Activated naive CD4-positive, alpha-beta T cell treated with anti-CD3 and anti-CD28 coated beads, Interleukin-2, amount 50 U/mL, for 72 hours (primary cell): Measurements from ENCODE around the gene PGLYRP2. TPM values are rescaled to one million over a fixed set of nuclear protein-coding genes. Genes with fewer than 3 reads are reported as not detected.

Experiments
- ATAC-seq, 2 donors: fragments of 150-1000 bp; cut with Tn5 transposase; 2 replicates each; pipeline ENCODE4 v1.10.0; 2021; ENCODE audit warnings: mild to moderate bottlenecking in 2 of 2, moderate library complexity in 2 of 2
- DNase-seq, 2 donors: peaks; one replicate each; pipeline ENCODE4 v3.0.0; 2021 to 2022; ENCODE audit warnings: low spot score in 2 of 2
- H3K27ac Mint-ChIP-seq, 2 donors: one replicate each; pipeline ENCODE4 v1.8.0; 2022; ENCODE audit warnings: mild to moderate bottlenecking in 2 of 2, mixed read lengths in 2 of 2
- H3K36me3 Mint-ChIP-seq, 2 donors: one replicate each; pipeline ENCODE4 v1.8.0; 2022; ENCODE audit warnings: mixed read lengths in 2 of 2
- H3K9me3 Mint-ChIP-seq, 2 donors: one replicate each; pipeline ENCODE4 v1.8.0; 2022; ENCODE audit warnings: mixed read lengths in 2 of 2
- total RNA-seq, 2 donors: library from RNA; stranded (reverse); gene quantifications; one replicate each; pipeline ENCODE4 v1.2.3, GENCODE V29; 2022

Gene PGLYRP2
- total RNA-seq, 2 donors from 2014 or later = 0.09 to 0.29 TPM

DNA sequence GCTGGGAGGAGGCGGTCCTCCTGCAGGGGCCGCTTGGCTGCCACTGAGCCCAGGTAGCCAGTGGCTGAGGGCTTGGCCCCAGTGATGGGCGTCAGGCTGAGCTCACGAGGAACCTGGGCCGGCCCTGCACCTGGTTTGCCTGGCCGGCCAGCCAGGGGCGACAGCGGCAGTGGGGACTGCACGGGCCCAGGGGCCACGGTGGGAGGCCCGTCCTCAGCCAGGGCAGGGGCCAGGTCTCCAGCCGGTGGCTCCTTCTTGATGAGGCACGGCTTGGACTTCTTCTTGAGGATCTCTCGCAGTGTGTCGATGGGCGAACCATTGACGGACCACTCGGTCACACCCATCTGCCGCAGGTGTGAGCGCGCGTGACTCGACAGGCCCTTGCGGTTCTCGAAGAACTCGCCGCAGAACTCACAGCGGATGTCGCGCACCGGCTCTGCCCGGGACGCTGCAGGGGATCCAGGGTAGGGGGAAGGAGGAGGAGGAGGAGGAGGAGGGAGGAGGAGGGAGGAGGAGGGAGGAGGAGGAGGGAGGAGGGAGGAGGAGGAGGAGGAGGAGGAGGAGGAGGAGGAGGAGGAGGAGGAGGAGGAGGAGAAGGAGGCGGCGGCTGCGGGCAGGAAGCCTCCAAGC is 53.9 kb downstream of the PGLYRP2 start:
- Mint-ChIP-seq H3K9me3 (no peaks in the 10 kb centered on the region), H3K36me3 (peaks cover 21 to 40% of the 10 kb centered on the region in 2 donors), H3K27ac (no peak overlapping the region)
- ATAC-seq = no peak
- no peak for DNase-seq

DNA sequence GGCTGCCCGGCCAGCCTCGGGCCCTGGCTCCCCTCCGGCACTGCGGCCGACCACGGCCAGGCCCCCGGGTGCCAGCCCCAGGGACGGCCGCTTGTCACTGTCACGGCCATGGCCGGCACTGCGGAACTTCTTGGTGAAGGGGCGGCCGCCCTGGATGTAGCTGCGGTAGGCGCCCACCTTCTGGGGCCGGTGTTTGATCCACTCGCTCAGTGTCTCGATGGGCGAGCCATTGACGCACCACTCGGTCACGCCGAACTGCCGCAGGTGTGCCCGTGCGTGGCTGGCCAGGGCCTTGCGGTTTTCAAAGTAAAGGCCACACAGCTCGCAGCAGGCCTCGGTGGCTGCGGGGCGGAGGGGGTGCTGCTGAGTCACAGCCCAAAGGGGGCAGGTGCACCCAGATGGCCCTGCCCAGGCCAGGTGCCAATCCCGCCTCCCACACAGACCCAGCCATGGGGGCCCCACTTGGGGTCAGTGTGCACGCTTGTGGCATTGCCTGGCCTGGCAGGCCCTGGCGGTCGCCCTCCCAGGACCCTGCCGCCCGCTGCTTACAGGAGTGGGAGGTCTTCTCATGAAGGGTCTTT is 54.5 kb downstream of the PGLYRP2 start:
- no peak for DNase-seq
- Mint-ChIP-seq H3K27ac (no peak overlapping the region), H3K36me3 (peaks cover 21 to 40% of the 10 kb centered on the region in 2 donors), H3K9me3 (no peaks in the 10 kb centered on the region)
- ATAC-seq = no peak

DNA sequence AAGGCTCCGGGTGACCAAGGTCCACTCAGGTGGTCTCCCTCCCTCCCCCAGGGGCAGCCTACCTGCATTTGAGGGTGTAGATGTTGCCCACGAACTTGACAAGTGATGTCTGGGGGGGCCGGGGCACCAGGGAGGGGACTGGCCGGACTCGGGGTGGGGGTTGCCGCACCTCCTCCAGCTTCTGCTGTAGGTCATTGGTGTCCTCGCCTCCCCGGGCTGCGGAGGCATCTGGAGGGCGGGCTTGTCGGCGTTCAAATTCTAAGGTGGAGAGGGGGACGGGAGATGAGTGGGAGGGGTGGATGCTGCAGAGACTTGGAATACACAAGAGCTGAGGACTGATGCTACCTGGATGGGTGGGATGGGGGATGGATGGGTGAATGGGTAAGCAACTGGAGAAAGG is 55.2 kb downstream of the PGLYRP2 start:
- H3K27ac Mint-ChIP-seq = no peak overlapping the region
- no peaks in the 10 kb centered on the region for H3K9me3 Mint-ChIP-seq
- no peak for ATAC-seq
- peaks cover 21 to 40% of the 10 kb centered on the region in 2 donors for H3K36me3 Mint-ChIP-seq
- DNase-seq = no peak

DNA sequence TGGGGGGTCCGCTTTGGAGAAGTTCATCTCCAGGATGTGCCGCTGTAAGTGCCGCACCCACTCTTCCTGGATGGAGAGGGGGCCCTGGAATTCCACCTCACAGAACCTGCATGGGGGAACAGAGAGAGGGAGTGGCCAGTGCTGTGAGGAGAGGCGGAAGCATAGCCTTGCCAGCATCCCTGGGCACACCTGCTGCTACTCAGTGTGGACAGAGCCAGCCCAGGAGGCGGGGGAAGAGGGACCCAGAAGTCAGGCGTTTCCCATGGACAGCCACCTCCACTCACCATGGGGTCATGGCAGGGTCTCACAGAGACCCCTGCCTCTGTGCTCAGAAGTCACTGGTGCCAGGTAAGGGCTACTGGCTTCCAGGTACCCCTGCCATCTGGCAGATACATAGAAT is 56.2 kb downstream of the PGLYRP2 start:
- ATAC-seq (no peak), DNase-seq (no peak)
- H3K36me3 Mint-ChIP-seq = peaks cover 30 to 49% of the 10 kb centered on the region in 2 donors
- no peaks in the 10 kb centered on the region for H3K9me3 Mint-ChIP-seq
- H3K27ac Mint-ChIP-seq = peak overlapping the region in 1 of 2 donors; percentile 63

DNA sequence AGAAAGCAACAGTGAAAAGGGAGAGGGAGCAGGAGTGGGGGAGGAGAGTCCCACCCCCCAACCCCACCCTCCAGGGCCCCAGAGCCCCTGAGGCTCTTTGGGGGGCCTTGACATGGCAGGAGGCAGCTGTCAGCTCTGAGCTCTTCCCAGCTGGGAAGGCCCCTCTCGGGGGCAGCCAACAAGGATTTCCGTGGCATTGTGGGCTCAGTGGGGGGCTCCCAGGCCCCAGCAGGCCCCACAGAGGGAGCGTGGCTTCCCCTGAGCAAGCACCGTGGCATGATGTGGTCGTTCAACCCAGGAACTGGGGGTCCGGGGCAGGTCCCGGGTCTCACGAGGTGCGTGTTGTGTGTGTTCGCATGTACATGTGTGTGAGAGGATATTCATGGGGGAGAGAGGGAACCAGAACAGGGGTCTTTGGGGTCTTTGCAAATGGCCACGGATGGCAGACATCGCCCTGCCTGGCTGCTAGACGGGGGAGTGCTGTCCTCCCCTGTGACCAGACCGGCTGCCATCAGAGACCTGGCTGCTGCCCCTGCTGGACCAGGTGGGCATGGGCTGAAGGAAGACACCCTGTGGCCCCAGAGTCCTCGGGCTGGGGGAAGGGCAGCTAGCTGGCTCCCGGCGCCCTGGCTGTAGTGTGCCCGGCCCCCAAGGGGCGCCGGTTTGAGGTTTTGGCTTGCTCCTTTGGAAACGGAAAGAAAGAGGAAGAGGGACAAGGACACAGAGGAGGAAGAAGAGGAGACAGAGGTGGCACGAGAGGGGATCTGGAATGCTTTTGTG is 56.8 kb downstream of the PGLYRP2 start:
- DNase-seq (no peak), ATAC-seq (no peak)
- H3K9me3 Mint-ChIP-seq = no peaks in the 10 kb centered on the region
- peak overlapping the region in 1 of 2 donors; percentile 67 for H3K27ac Mint-ChIP-seq
- H3K36me3 Mint-ChIP-seq = peaks cover 34 to 53% of the 10 kb centered on the region in 2 donors

DNA sequence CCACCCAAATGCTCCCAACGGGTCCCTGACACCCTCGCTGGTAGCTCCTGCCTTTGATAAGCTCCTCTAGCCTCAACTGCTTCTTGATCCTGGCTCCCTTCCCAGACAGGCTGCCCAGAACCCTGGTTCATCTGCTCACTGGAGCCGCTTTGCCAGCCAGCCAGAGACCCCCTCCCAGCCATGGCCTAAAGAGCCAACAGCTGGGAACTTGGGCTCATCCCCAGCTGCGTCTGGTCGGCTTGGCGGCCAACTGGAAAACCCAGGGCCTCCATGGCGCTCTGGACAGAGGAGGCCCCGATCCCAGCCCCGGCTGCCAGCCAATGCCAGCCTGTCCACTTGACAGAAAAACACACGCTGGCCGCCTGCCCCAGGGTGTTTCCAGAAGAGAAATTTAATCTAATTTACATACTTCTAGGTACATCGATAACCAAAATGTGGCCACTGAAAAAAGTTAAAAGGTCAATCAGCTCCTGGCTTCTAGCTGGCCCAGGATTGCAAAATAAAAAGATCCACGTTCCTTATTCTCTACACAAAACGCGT is 57.5 kb downstream of the PGLYRP2 start:
- H3K27ac Mint-ChIP-seq = no peak overlapping the region
- peaks cover 34 to 48% of the 10 kb centered on the region in 2 donors for H3K36me3 Mint-ChIP-seq
- DNase-seq = no peak
- no peaks in the 10 kb centered on the region for H3K9me3 Mint-ChIP-seq
- ATAC-seq = no peak

DNA sequence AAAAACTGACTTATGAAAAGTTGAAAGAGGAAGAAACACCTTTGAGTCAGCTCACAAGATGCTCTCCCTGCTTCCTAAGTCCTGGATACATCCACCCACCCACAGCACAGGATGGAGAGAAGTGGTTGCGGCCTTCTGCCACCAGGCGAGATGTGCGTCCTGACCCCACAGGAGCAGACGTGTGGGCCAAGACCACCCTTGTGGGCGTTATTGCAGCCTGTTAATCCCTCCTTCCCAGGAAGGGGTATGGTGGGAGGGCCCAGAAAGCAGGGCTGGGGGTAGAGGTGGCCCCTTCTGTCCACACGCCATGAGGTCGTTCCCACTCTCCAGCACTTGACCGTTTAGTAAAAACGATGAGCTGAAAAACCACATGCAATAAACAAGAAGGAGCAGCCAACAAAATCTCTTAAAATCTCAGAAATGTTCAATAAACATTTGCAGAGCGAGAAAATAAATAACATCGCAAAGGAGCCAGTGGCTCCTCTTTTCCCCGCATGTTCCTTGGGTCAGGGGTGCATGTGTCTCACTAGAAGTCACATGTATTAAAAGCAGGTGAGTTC is 58.1 kb downstream of the PGLYRP2 start:
- no peaks in the 10 kb centered on the region for H3K9me3 Mint-ChIP-seq

DNA sequence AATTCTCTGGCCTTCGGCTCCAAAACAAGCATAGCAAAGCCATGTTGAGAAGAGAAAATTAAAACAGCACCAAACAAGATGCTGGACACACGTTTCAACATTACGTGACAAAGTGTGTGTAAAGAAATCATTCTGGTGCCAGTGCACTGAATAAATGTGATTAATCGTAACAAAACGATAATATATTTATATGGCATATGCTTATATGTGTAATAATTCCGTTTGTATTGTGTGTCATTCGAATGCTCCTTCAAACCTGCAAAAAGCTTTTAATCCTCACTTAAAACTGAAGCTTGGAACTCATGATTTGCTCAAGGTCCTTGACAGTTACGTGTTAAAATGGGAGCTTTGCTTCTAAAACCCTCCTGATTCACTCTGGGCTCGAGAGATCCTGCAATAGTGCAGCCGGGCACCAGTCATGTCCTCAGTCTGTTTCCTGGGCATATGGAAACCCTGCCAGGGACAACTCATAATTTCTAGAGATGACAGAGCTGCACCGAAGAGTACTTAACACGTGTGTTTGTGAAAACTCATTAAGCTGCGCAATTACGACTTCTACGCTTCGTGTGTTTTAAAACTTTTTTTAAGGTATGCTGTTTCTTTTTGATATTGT is 59.8 kb downstream of the PGLYRP2 start:
- ATAC-seq = no peak
- DNase-seq = no peak
- no peaks in the 10 kb centered on the region for H3K9me3 Mint-ChIP-seq
- H3K36me3 Mint-ChIP-seq = peaks cover 27 to 51% of the 10 kb centered on the region in 2 donors
- peak overlapping the region; percentile 72 to 94 for H3K27ac Mint-ChIP-seq

More for the DNA sequence above, 58.1 kb downstream of the PGLYRP2 start:
- ATAC-seq (no peak), DNase-seq (no peak)
- Mint-ChIP-seq H3K27ac (no peak overlapping the region), H3K36me3 (peaks cover 31 to 48% of the 10 kb centered on the region in 2 donors)

Other genes with a start within 250 kb of the PGLYRP2 start
- under 1 TPM in 1 of 2 donors, not detected in 1; 0.27 TPM for gene EPHX3, start 247.1 kb downstream of the PGLYRP2 start, total RNA-seq
- gene BRD4, start 147.0 kb downstream of the PGLYRP2 start, total RNA-seq = 100 to 1,000 TPM; 108 to 114 TPM
- 10 to 100 TPM; 41.1 to 51.4 TPM for gene AKAP8, start 99.7 kb downstream of the PGLYRP2 start, total RNA-seq
- gene AKAP8L, start 60.5 kb downstream of the PGLYRP2 start, total RNA-seq = 100 to 1,000 TPM in 1 of 2 donors, 10 to 100 TPM in 1; 70.9 to 114 TPM
- 10 to 100 TPM; 18.4 to 19.8 TPM for gene WIZ, start 29.5 kb downstream of the PGLYRP2 start, total RNA-seq
- 100 to 1,000 TPM in 1 of 2 donors, 10 to 100 TPM in 1; 64.5 to 101 TPM for gene RASAL3, start 15.0 kb downstream of the PGLYRP2 start, total RNA-seq
- gene CYP4F22, start 29.0 kb upstream of the PGLYRP2 start, total RNA-seq = under 1 TPM in 1 of 2 donors, not detected in 1; 0.72 TPM
- gene CYP4F8, start 135.7 kb upstream of the PGLYRP2 start, total RNA-seq = not detected
- under 1 TPM; 0.14 to 0.18 TPM for gene CYP4F3, start 161.4 kb upstream of the PGLYRP2 start, total RNA-seq
- gene CYP4F12, start 193.6 kb upstream of the PGLYRP2 start, total RNA-seq = under 1 TPM in 1 of 2 donors, not detected in 1; 0.32 TPM
- not detected for gene OR10H2, start 248.5 kb upstream of the PGLYRP2 start, total RNA-seq